GM12875 (cell line): Measurements from ENCODE around the gene TSPAN16.
A peak's percentile ranks its signal among the peaks of the same experiment; 100 is the strongest.

Source experiments
- H3K4me3 ChIP-seq: one replicate; pipeline ENCODE4 v1.5.1; 2011; ENCODE audit warnings: low read depth, low read length, control low read depth
- TF ChIP-seq, protein P1 (sequence below): IDR thresholded peaks from 2 replicates; pipeline ENCODE4 v1.5.1; 2011; ENCODE audit warnings: low read depth, mild to moderate bottlenecking, control low read depth, inconsistent platforms, low read length, moderate library complexity, borderline replicate concordance; ENCODE audit not compliant: insufficient read depth

Gene TSPAN16

DNA sequence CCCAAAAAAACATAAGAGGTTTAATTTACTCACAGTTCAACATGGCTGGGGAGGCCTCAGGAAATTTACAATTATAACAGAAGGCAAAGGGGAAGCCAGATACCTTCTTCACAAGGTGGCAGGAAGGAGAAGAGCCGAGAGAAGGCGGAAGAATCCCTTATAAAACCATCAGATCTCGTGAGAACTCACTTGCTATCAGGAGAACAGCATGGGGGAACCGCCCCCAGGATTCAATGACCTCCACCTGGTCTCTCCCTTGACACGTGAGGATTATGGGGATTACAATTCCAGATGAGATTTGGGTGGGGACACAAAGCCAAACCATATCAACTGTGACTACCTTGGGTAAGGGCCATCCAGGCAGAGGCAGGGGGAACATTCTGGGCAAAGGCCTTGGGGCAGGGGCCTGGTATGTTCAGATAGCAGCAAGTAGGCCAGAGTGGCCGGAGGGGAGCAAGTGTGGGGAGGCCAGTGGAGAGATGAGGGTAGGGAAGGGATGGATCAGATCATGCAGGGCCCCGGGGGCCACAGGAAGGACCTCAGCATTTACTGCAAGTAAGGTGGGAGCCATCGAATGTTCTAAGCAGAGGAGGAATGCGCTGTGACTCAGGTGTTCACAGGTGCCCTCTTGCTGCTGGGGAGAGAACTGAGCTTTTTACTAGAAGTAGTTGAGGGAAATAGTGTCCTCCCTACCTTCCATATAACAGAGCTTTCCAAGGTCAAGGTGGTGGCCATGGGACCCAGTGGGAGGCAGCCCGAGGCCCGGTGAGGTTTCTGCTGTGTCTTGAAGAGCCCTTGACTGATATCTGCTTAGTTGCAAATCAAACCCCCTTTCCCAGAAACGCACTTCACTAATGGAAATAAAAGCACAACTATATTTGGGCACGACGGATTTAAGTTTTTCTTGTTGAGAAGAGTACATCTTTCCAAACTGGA lies 25.5 kb downstream of the TSPAN16 start:
- TF ChIP-seq, protein P1, sequence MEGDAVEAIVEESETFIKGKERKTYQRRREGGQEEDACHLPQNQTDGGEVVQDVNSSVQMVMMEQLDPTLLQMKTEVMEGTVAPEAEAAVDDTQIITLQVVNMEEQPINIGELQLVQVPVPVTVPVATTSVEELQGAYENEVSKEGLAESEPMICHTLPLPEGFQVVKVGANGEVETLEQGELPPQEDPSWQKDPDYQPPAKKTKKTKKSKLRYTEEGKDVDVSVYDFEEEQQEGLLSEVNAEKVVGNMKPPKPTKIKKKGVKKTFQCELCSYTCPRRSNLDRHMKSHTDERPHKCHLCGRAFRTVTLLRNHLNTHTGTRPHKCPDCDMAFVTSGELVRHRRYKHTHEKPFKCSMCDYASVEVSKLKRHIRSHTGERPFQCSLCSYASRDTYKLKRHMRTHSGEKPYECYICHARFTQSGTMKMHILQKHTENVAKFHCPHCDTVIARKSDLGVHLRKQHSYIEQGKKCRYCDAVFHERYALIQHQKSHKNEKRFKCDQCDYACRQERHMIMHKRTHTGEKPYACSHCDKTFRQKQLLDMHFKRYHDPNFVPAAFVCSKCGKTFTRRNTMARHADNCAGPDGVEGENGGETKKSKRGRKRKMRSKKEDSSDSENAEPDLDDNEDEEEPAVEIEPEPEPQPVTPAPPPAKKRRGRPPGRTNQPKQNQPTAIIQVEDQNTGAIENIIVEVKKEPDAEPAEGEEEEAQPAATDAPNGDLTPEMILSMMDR, result peak; percentile 5; the same call in 1 of the 2 replicates
- no peak overlapping the region for H3K4me3 ChIP-seq

- no peak overlapping the region for H3K4me3 ChIP-seq
- TF ChIP-seq, protein P1, result no peak
These were observed 26.5 kb downstream of the TSPAN16 start for GRCh38 chr19:11322269-11323024.

GRCh38 chr19:11323601-11324078 lies 27.7 kb downstream of the TSPAN16 start:
- H3K4me3 ChIP-seq, result no peak overlapping the region
- TF ChIP-seq, protein P1, result no peak

DNA sequence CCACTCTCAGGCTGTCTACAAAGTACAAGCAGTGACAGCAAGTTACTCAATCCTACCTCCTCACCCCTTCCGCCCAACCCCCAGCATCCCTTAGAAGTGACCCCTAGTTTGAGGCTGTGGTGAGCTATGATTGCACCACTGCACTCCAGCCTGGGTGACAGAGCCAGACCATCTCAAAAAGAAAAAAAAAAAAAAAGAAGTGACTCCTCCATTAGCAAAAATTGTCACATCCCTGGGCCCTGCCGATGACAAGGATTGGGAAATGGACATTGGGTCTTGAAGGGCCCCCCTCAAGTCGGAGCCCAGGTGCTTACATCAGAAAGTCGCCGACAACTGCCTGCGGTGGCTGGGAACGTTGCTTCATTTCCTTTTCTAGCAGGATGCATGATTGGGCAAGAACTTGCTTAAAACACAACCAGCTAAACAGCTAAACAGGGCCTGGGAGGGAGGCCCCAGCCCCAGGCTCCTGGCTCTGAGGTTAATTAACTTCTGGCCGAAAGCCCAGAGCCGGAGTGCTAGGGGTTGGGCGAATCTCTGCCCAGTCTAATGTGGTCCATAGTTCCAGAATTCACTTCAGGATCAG lies 28.2 kb downstream of the TSPAN16 start:
- TF ChIP-seq, protein P1, result no peak
- H3K4me3 ChIP-seq, result no peak overlapping the region

DNA sequence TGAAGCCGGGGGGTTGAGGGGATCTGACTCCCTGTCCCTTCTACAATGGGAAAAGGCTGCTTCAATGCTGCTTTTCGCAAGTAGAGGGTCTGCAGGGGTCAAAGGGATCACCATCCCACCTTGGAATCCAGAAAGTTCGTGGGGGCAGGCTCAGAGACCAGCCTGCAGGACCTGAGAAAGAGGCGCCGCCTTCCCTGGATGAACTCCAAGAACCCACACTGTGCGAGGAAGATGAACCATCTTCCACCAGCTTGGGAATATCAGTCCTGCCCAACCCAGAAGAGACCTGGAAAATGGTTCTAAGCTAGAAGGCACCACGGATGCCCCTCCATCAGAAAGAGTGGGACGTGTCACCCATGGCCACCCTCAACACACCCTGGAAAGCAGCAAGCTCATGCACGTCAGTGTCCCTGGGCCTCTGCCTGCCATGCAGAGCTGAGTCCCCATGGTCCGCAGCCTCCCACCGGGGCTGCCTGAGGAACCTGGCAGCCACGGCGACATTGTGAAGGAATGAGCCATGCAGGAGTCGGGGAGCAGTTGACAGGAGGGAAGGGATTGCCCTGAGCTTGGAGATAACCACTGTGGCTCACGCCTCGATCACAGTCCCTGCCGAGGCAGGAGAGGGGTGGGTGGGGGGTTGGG lies 28.9 kb downstream of the TSPAN16 start:
- no peak overlapping the region for H3K4me3 ChIP-seq
- TF ChIP-seq, protein P1, result no peak

- TF ChIP-seq, protein P1, result no peak
- H3K4me3 ChIP-seq, result no peak overlapping the region
These were observed 29.6 kb downstream of the TSPAN16 start for GRCh38 chr19:11325544-11325943.
